Gastrocnemius medialis (tissue), 4 donors: Measurements from ENCODE around the gene CASTOR1. TPM values are rescaled to one million over a fixed set of nuclear protein-coding genes. Genes with fewer than 3 reads are reported as not detected.

Experiments
- ATAC-seq, 2 donors: fragments of 150-250 bp; one replicate each; pipeline ENCODE4 v1.9.1; 2016
- DNase-seq, 2 donors: peaks; one replicate each; pipeline ENCODE4 v3.0.0-alpha.2; 2019
- H3K27ac ChIP-seq, 4 donors: fragments of 200-600 bp; sonication (generic); 1 replicate in 1 of 4; 2 replicates in 3 of 4; pipeline ENCODE4 v1.5.1; 2016 to 2018; ENCODE audit warnings: mild to moderate bottlenecking in 2 of 4, moderate library complexity in 1 of 4
- H3K27me3 ChIP-seq, 3 donors: fragments of 200-600 bp; sonication (generic) in 2 of 3; 1 replicate in 1 of 3; 2 replicates in 2 of 3; pipeline versions ENCODE4 v1.5.1 to v1.6.0; 2016 to 2019; ENCODE audit warnings: mild to moderate bottlenecking in 1 of 3, moderate library complexity in 1 of 3
- H3K36me3 ChIP-seq, 2 donors: fragments of 200-600 bp; sonication (generic) in 1 of 2; one replicate each; pipeline ENCODE4 v1.5.1; 2017 to 2018
- H3K4me1 ChIP-seq, 2 donors: fragments of 200-600 bp; sonication (generic) in 1 of 2; one replicate each; pipeline ENCODE4 v1.5.1; 2016 to 2017; ENCODE audit warnings: mild to moderate bottlenecking in 2 of 2
- H3K4me3 ChIP-seq, 4 donors: fragments of 200-600 bp; sonication (generic) in 3 of 4; 1 replicate in 1 of 4; 2 replicates in 3 of 4; pipeline ENCODE4 v1.5.1; 2016 to 2019; ENCODE audit warnings: mild to moderate bottlenecking in 2 of 4
- H3K9me3 ChIP-seq, 3 donors: fragments of 200-600 bp; sonication (generic) in 2 of 3; 1 replicate in 1 of 3; 2 replicates in 2 of 3; pipeline ENCODE4 v1.5.1; 2016 to 2019
- POLR2A ChIP-seq, 2 donors: fragments of 450-650 bp; IDR thresholded peaks; one replicate each; pipeline ENCODE4 v1.6.1; 2017; ENCODE audit warnings: antibody characterized with exemption in 2 of 2, mild to moderate bottlenecking in 2 of 2, moderate library complexity in 2 of 2
- in situ Hi-C, 4 donors: fragments of 200-750 bp; cut with MboI; loops; one replicate each; pipeline versions ENCODE4 v1.15.0 to v1.8.0; 2017; ENCODE audit warnings: low sequenced_read_pairs in 4 of 4
- intact Hi-C: fragments of 100-400 bp; cut with DNase I; formaldehyde crosslinking; loops from one replicate; pipeline ENCODE4 v1.15.1; 2023; ENCODE audit warnings: low total_unique reads
- total RNA-seq, 4 donors: library from RNA; depleted of rRNA; stranded (reverse); fragments of >200 nt; gene quantifications; one replicate each; pipeline versions ENCODE4 v1.1.0 to v1.2.3, GENCODE V29; 2016
- TF ChIP-seq, protein P1 (sequence below), 5 experiments: fragments of 450-650 bp in 3 of 5; fragments of 200-600 bp in 2 of 5; sonication (generic) in 2 of 5; IDR thresholded peaks in 4 of 5; conservative IDR thresholded peaks in 1 of 5; 1 replicate in 4 of 5; 2 replicates in 1 of 5; pipeline ENCODE4 v1.5.1; 2016 to 2019; ENCODE audit warnings: antibody characterized with exemption in 5 of 5, mild to moderate bottlenecking in 3 of 5, moderate library complexity in 3 of 5

CASTOR1 gene
- total RNA-seq, 4 donors from 2014 or later, result 3.5 to 6.5 (median 5.6) TPM

DNA sequence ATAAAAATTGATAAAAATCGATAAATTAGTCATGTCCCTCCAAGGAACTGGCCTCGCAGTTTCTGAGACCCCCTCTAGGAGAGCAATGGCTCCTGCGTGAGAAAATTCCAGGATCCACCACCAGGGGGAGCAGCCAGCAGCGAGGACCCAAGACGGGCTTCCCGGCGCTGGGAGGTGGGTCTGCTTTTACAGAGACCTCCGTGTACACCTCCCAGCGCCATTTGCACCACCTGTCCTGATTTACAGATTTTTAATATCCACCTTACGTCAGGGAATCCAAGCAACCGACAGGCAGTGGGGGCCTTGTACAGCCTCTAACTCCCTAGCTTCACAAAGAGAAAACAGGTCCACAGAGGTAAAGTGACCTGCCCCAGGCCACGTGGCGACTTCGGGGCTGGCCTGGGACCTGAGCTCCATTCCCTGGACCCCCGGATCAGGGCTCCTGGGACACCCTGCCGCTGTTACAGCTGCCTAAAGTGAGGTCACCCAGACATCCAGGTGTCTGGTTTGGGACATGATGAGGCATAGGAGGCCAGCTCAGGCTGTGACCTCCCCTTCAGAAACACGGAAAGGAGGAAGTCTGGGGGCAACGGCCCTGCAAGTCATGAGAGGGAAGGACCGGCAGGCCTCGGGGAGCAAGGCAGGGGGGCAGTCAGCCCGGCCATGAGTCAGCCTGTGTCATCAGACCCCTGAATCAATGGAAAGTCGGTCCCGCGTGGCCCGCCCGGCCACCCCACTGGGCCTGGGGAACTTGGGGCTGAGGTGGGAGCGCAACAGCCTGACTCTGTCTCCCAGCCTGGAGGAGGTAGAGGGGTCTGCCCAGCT is 26.2 kb downstream of the CASTOR1 start:
- TF ChIP-seq, protein P1, sequence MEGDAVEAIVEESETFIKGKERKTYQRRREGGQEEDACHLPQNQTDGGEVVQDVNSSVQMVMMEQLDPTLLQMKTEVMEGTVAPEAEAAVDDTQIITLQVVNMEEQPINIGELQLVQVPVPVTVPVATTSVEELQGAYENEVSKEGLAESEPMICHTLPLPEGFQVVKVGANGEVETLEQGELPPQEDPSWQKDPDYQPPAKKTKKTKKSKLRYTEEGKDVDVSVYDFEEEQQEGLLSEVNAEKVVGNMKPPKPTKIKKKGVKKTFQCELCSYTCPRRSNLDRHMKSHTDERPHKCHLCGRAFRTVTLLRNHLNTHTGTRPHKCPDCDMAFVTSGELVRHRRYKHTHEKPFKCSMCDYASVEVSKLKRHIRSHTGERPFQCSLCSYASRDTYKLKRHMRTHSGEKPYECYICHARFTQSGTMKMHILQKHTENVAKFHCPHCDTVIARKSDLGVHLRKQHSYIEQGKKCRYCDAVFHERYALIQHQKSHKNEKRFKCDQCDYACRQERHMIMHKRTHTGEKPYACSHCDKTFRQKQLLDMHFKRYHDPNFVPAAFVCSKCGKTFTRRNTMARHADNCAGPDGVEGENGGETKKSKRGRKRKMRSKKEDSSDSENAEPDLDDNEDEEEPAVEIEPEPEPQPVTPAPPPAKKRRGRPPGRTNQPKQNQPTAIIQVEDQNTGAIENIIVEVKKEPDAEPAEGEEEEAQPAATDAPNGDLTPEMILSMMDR (IDR thresholded peaks at IDR 0.05 in 4 of 5, conservative IDR thresholded peaks at IDR 0.05 in 1 of 5), result peak; percentile 92 to 97 (median 95)
- TF ChIP-seq POLR2A (IDR thresholded peaks at IDR 0.05), result no peak
- no peaks in the 10 kb centered on the region for H3K36me3 ChIP-seq
- no peaks in the 10 kb centered on the region for H3K4me1 ChIP-seq
- H3K4me3 ChIP-seq, result peak overlapping the region; percentile 10 to 46 (median 22)
- no peaks in the 10 kb centered on the region for H3K27me3 ChIP-seq
- intact Hi-C loops (loop anchor here (1.0 to 2.0 kb wide), 2 partner anchors 24 to 124 kb away; partner anchors contain the start of gene RNF215), in situ Hi-C loops (loop anchor here (5.0 to 10.0 kb wide), 3 partner anchors 122 to 132 kb away; partner anchors contain the start of genes RNF215 (in 3 of the 4) and SEC14L2 (in 1 of the 4))
- ATAC-seq (peak; percentile 55 to 62), DNase-seq (peak; percentile 39 to 50)
- no peak overlapping the region for H3K27ac ChIP-seq
- H3K9me3 ChIP-seq, result no peaks in the 10 kb centered on the region

DNA sequence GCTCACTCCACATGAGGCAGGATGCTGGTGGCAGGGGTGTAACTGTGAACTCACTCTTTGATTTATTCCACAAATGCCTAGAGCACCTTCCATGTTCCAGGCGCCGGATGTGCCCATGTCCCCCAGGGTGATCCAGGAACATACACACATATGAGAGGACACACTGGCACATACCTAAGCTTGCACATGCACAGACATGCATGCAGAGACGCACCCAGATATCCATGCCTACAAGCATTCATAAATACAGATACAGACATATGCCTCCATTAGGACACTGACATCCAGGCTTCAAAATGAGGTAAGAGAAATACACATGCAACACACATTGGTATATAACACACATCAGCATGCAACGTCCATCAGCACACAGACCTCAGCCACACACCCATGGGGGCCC is 27.2 kb downstream of the CASTOR1 start:
- TF ChIP-seq POLR2A (IDR thresholded peaks at IDR 0.05), result no peak
- TF ChIP-seq, protein P1 (IDR thresholded peaks at IDR 0.05 in 4 of 5, conservative IDR thresholded peaks at IDR 0.05 in 1 of 5), result no peak
- Histone ChIP-seq H3K27me3 (no peaks in the 10 kb centered on the region), H3K9me3 (no peaks in the 10 kb centered on the region), H3K36me3 (no peaks in the 10 kb centered on the region), H3K27ac (no peak overlapping the region), H3K4me3 (no peak overlapping the region), H3K4me1 (no peaks in the 10 kb centered on the region)
- DNase-seq (no peak), ATAC-seq (no peak)
- intact Hi-C loops (loop anchor here (2.0 kb wide), 1 partner anchor 25 kb away; no protein-coding TSS in a partner anchor), in situ Hi-C loops (loop anchor here (5.0 to 10.0 kb wide), 3 partner anchors 123 to 133 kb away; partner anchors contain the start of genes RNF215 (in 3 of the 4) and SEC14L2 (in 1 of the 4))

DNA sequence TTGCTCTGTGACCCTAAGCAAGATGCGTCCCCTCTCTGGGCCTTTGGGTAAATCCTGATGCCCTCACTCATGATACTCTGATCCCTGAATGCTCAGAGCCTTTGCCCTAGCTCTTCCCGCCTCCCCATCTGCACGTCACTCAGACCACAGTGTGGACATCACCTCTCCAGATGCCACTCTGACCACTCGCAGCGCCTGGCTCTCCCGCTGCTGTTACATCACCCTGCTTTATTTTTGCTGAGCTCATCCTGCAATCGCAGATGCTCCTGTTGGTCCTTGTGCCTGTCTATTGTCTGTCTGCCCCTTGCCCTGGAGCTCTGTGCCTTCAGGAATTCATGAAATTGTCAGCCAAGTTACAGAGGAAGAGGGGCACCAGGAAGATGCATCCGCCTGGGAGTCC is 28.2 kb downstream of the CASTOR1 start:
- intact Hi-C loops, result no loop called here
- Histone ChIP-seq H3K27me3 (no peaks in the 10 kb centered on the region), H3K4me3 (no peak overlapping the region), H3K9me3 (no peaks in the 10 kb centered on the region), H3K36me3 (no peaks in the 10 kb centered on the region), H3K4me1 (no peaks in the 10 kb centered on the region), H3K27ac (no peak overlapping the region)
- ATAC-seq (no peak), DNase-seq (no peak)
- TF ChIP-seq, protein P1 (IDR thresholded peaks at IDR 0.05 in 4 of 5, conservative IDR thresholded peaks at IDR 0.05 in 1 of 5), result no peak
- TF ChIP-seq POLR2A (IDR thresholded peaks at IDR 0.05), result no peak
- in situ Hi-C loops, result loop anchor here (5.0 to 10.0 kb wide), 3 partner anchors 124 to 134 kb away; partner anchors contain the start of genes RNF215 (in 3 of the 4) and SEC14L2 (in 1 of the 4)

DNA sequence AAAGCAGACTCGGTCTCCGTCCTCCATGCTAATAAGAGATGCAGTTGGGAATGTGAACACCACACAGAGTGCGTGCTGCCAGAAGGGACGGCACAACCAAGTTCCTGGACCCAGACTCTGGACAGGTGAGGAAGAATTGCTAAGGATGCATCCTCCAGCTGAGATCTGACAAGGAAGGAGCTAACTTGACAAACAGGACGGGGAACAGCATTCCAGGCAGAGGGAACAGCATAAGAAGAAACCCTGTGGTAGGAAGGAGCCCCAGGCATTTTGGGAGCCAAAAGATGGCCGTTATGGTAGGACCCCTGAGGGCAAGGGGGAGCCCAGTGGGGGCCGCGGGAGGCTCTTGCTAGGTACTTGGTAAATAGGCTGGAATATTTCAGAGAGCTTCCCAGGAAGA is 28.6 kb downstream of the CASTOR1 start:
- Histone ChIP-seq H3K27me3 (no peaks in the 10 kb centered on the region), H3K36me3 (no peaks in the 10 kb centered on the region), H3K9me3 (no peaks in the 10 kb centered on the region), H3K4me3 (no peak overlapping the region), H3K4me1 (no peaks in the 10 kb centered on the region), H3K27ac (no peak overlapping the region)
- no peak for ATAC-seq
- intact Hi-C loops (no loop called here), in situ Hi-C loops (loop anchor here (5.0 to 10.0 kb wide), 3 partner anchors 124 to 134 kb away; partner anchors contain the start of genes RNF215 (in 3 of the 4) and SEC14L2 (in 1 of the 4))
- no peak for DNase-seq
- TF ChIP-seq, protein P1 (IDR thresholded peaks at IDR 0.05 in 4 of 5, conservative IDR thresholded peaks at IDR 0.05 in 1 of 5), result no peak
- TF ChIP-seq POLR2A (IDR thresholded peaks at IDR 0.05), result no peak
